ENCODE measurements around the gene CAVIN2.

The CAVIN2 gene

DNA sequence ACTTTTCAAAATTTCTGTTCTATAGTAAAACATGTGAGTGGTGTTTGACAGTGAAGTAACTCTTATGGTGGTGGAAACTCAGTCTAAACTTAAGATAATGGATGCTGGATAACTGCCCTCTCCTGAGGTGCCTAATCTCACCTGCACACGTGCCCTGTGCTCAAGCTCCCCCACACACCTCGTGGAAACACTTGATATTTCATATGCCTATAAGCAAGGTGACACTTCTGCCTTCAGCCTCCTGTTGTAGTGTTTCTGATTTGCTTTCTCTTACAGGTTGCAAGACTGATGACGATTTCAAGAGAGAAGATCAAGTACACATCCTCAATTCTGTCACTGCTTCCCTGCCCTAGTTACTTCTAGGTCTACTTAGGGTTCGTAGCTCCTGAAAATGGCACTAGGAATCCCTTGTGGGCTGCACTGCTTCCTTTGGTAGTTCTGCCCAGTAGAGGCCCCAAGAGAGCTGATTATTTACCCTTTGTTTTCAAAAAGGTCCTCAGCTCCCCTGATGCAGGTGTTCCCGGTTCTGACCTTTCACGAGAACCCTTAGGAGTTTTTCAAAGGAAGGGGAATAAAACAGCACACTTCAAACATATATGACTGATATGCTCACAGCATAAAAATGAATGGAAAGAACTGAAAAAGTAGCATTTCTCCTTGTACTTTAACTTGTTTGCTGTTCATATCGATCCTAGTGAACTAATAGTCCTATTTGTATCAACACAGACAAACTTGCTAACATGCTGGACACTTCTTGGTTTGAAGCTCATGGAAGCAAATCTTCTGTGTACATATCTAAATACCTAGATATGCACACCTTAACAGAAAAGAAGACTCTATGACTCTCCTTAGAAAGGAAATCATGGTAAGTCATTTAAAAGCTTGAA lies 6.7 kb downstream of the CAVIN2 start:
- DNase-seq: no peak

DNA sequence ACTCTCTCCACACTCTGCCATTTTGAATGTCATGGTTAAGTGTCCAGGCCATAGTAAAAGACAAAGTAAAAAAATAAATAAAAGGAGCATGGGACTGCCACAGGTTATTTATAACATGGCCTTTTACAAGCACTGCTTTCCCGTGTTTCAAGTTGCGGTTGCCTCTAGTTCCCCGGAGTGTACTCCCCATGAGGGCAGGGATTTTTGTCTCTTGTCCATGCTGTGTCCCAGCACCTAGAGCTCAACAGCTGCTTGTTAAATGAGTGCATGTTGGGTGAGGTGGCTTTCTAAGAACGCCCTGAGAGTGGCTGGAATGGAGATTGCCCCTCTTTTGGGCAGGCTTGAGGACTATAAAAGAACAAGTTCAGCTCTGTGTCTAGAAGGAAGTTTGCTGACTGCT lies 8.4 kb downstream of the CAVIN2 start:
- no peak for DNase-seq

- DNase-seq: no peak
These were observed 9.8 kb downstream of the CAVIN2 start for GRCh38 chr2:191836853-191837769.

DNA sequence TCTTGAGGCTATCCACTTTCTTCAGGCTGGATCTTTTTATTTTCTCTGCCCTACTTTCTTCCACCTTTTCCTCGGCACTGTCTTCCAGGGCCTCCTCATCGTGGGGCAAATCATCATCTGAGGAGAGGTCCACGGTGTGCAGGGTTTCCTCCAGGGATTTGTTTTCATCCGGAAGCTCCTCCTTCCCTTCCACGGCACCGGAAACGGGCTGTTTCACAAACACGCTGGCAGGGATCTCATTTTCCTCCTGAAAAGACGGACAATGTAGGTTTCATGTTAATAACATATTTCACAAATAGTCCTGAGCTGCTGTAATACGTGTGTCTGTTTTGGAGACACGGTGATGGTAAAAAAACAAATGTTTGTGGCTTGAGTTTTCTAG lies 10.4 kb downstream of the CAVIN2 start:
- no peak for DNase-seq

DNA sequence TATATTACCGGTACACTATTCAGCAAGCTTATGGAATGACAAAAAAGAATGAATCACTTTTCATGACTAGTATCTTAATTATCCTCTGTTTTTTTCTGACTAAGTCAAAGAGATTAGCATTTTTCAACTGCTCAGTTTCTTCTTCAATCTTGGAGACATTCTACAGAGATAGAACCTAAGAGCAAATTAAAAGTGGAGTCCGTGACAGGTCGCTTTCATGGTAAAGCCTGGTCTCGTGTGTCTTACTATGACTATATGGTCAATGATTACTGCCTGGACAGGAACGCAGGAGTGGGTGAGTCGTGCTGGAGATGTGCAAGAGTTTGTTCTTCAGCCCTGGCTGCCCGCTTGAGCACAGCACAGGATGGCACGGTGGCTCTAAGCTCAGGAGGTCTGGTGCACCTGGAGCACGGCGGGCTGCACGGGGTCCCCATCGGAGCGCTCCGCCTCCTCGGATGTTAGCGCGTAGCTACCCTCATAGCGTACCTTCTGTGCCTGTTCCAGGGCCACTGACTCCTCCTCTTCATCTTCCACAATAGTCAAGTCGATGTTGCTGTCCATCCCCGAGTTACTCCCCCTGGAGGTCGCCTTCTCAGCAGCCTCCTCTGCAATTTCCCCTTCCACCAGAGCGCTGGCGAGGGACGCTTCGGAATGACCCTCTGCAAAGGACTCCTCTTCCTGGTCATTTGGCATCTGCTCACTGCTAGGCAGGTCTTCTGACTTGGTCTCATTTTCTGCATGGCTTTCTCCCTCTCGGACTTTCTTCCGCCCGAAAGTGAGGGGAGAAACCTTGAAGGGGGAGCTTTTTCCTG lies 11.1 kb downstream of the CAVIN2 start:
- no peak for DNase-seq

GRCh38 chr2:191835100-191835499 lies 11.8 kb downstream of the CAVIN2 start:
- no peak for DNase-seq

GRCh38 chr2:191833356-191833755 lies 13.5 kb downstream of the CAVIN2 start:
- DNase-seq: no peak

DNA sequence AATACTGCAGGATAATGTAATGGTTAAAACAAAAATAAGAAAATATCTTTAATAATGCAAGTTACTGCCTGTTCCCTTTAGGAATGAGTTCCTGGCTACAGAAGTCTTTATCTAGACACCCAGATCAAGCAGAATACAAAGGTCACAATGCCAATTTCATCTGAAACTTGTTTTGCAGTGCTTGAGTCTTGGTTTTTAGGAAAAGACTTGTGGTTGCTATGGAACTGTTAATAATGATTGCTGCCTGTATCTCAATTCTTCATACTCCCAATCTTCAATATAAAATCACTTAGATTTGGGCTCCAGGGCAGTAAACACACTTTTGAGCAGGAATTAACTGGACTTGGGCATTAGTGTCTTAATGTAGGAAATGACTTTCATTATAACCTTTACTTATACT lies 14.2 kb downstream of the CAVIN2 start:
- no peak for DNase-seq

DNA sequence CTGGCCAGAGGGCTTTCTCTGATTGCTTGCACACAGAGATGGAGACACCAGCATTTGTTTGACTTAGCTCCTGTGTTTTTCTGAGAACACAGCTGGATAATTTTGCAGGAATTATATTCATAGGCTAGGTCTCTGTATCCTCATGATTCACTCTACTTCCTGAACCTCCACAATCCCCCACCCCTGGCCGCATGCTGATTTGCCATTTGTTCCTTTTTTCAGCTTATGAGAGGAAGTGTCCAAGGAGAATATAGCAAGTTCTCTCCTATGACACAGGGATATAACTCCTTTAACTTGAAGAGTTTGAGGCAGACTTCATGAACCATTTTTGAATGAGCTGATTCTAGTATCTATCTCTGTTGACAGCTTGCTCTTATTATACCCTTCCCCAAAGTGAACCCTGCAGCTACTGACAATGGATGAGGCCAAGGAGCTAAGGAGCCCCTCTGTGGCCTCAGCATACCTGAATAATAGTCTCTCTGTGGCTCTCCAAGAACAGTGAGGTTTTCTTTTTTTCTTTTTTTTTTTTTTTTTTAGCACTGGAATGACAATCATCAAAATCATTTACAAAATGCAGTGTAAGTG lies 15.4 kb downstream of the CAVIN2 start:
- DNase-seq: no peak

DNA sequence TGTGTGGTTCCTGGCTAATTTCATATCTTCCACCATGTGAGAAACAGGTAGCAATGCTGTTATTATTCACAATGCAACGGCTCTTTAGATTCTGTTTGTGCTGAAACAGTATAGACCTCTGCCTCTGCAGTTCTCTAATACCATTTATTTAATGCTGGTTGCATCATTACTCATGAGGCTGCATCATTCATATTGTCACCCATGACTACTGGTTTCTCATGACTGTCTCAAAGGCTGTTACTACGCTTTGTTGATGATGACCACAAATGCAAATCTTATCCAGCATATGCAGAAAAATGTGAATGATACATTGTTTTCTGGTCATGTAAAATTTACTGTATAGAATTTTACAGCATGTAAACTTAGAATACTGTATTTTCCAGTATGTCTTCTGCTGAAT lies 22.5 kb downstream of the CAVIN2 start:
- DNase-seq: no peak

GRCh38 chr2:191821078-191821477 lies 25.8 kb downstream of the CAVIN2 start:
- no peak for DNase-seq

- no peak for DNase-seq
These were observed 28.1 kb downstream of the CAVIN2 start for GRCh38 chr2:191818725-191819350.

GRCh38 chr2:191818133-191818532 lies 28.8 kb downstream of the CAVIN2 start:
- DNase-seq: no peak

GRCh38 chr2:191815010-191815409 lies 31.9 kb downstream of the CAVIN2 start:
- no peak for DNase-seq

GRCh38 chr2:191813943-191814342 lies 32.9 kb downstream of the CAVIN2 start:
- no peak for DNase-seq

DNA sequence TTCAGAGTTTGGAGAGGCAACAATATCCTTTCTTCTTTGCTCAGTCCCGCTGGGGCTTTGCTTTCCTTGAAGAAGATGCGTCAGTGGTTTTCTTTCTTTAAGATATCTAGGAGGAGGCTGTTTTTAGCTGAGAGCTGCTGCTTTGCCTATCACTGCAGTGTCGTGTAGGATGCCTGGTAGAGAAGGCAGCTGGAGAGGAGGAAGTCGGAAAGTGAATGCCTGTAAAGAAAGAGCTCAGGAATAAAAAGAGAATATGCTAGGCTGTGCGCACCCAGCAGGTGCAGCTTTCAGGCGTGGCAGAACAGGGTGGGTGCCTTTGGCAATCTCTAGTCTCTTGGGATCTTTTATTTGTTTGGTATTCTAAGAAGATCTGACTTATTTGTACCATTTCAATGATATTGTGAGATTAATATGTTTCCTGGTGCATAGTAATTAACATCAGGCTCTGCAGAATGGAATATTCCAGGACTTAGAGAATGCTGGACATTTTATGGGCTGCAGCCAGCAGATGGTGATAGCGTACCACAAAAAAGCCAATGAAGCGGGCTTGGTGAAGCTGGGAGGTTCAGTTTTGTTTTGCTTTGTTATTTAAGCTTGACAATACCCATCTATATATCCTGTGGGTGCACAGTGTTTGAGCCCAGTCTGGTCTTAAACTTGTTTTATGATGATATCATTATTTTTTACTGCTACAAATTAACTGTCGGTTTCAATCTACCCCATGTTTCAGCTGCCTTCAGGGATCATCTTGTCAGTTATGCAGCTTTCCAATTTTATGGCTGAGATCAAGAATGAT lies 34.9 kb downstream of the CAVIN2 start:
- DNase-seq: peak in 53 of 56 donors; percentile 19 to 85 (median 58)

- DNase-seq: no peak
These were observed 40.5 kb downstream of the CAVIN2 start for GRCh38 chr2:191806396-191806795.

- no peak for DNase-seq
These were observed 42.1 kb downstream of the CAVIN2 start for GRCh38 chr2:191804766-191805165.

GRCh38 chr2:191803007-191803406 lies 43.9 kb downstream of the CAVIN2 start:
- no peak for DNase-seq

GRCh38 chr2:191802180-191802579 lies 44.7 kb downstream of the CAVIN2 start:
- DNase-seq: no peak
